ENCODE results near the gene CCDC57.

The CCDC57 gene

GRCh38 chr17:82227629-82228277, 15.1 kb upstream of the CCDC57 start:
- peak overlapping the region; percentile 65 for H3K4me3 ChIP-seq (ENCODE audit: low read length)
- no peak for DNase-seq (ENCODE audit: low read depth, low spot score)

- no peak for DNase-seq (ENCODE audit: low read depth, low spot score)
- no peak overlapping the region for H3K4me3 ChIP-seq (ENCODE audit: low read length)
These were observed 14.4 kb upstream of the CCDC57 start for GRCh38 chr17:82226809-82227628.

- DNase-seq (ENCODE audit: low read depth, low spot score), result no peak
- no peak overlapping the region for H3K4me3 ChIP-seq (ENCODE audit: low read length)
These were observed 13.6 kb upstream of the CCDC57 start for GRCh38 chr17:82226146-82226808.

- H3K4me3 ChIP-seq (ENCODE audit: low read length), result no peak overlapping the region
- no peak for DNase-seq (ENCODE audit: low read depth, low spot score)
These were observed 12.9 kb upstream of the CCDC57 start for GRCh38 chr17:82225368-82226029.

- no peak overlapping the region for H3K4me3 ChIP-seq (ENCODE audit: low read length)
- DNase-seq (ENCODE audit: low read depth, low spot score), result no peak
These were observed 12.0 kb upstream of the CCDC57 start for GRCh38 chr17:82224666-82225065.

GRCh38 chr17:82223517-82223916, 10.9 kb upstream of the CCDC57 start:
- no peak for DNase-seq (ENCODE audit: low read depth, low spot score)

GRCh38 chr17:82222816-82223215, 10.2 kb upstream of the CCDC57 start:
- H3K4me3 ChIP-seq (ENCODE audit: low read length), result no peak overlapping the region
- DNase-seq (ENCODE audit: low read depth, low spot score), result no peak

More at GRCh38 chr17:82223517-82223916, 10.9 kb upstream of the CCDC57 start:
- H3K4me3 ChIP-seq (ENCODE audit: low read length), result no peak overlapping the region

GRCh38 chr17:82221341-82221902, 8.8 kb upstream of the CCDC57 start:
- no peak for DNase-seq (ENCODE audit: low read depth, low spot score)
- no peak overlapping the region for H3K4me3 ChIP-seq (ENCODE audit: low read length)

DNA sequence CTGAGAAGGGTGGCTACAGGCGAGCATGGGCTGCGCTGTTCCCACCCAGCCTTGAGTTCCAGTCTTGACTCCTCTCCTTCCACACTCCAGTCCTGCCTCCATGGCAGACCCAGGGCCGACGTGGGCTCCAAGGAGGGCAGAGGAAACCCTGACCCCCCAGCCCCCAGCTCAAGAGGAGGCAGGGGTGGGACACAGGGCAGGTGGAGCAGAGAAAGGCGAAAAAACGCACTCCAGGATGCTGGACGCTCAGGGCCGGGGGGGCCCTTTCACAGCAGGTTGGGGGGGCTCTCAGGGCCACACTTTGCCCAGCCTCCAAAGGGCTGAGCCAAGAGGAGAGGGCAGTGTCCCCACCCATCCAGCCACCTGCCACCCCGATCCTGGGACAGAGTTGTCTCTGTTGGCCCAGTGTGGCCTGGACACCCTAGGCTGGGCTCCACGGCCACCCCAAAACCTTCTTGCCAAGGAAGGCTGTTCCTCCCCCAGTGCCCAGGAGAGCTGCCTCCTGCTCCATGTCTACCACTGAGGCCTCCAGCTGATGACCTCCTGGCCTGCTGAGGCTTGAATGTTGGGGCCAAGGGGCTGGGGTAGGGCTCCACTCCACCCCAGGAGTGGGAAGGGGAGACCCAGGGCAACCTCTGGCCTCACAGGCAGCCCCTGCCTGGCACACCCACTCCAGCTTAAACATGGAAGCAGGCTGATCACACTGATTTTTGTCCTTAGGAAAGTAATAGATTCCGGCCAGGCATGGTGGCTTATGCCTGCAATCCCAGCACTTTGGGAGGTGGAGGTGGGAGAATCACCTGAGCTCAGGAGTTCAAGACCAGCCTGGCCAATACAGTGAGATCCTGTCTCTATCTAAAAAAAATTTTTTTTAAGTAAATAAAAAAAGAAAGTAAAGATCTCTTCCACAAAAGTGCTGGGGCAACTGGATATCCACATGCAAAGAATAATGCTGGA, 7.4 kb upstream of the CCDC57 start:
- no peak overlapping the region for H3K4me3 ChIP-seq (ENCODE audit: low read length)
- DNase-seq (ENCODE audit: low read depth, low spot score), result no peak

GRCh38 chr17:82219083-82219482, 6.4 kb upstream of the CCDC57 start:
- DNase-seq (ENCODE audit: low read depth, low spot score), result no peak
- no peak overlapping the region for H3K4me3 ChIP-seq (ENCODE audit: low read length)

DNA sequence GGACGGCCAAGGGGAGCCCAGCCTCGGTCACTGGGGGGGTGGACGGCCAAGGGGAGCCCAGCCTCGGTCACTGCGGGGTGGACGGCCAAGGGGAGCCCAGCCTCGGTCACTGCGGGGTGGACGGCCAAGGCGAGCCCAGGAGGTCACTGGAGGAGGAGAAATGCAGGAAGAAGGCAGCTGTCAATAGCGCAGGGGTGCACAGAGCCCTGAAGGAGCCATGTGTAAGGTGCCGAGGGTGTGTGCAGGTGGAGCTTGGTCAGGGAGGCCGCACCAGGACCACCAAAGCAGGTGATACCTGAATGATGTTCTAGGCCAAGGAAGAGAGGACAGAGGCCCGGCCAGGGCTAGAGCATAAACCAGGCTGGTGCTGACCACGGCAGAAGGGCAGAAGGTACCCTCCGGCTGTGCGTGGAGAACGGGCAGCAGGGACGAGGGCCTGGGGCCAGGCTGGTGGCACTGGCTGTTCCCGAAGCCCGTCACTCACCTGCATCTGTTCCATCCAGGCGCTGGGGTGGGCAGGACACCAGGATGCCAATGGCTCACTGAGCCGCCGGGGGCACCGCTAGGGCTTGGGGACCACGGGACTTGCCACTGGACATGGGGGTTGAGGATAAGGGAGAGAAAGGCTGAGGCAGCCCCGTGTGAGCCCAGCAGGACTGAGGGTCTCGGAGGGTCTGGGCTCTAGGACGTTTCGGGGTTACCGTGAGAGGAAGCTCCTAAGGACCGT, 5.9 kb upstream of the CCDC57 start:
- DNase-seq (ENCODE audit: low read depth, low spot score), result no peak
- H3K4me3 ChIP-seq (ENCODE audit: low read length), result no peak overlapping the region

DNA sequence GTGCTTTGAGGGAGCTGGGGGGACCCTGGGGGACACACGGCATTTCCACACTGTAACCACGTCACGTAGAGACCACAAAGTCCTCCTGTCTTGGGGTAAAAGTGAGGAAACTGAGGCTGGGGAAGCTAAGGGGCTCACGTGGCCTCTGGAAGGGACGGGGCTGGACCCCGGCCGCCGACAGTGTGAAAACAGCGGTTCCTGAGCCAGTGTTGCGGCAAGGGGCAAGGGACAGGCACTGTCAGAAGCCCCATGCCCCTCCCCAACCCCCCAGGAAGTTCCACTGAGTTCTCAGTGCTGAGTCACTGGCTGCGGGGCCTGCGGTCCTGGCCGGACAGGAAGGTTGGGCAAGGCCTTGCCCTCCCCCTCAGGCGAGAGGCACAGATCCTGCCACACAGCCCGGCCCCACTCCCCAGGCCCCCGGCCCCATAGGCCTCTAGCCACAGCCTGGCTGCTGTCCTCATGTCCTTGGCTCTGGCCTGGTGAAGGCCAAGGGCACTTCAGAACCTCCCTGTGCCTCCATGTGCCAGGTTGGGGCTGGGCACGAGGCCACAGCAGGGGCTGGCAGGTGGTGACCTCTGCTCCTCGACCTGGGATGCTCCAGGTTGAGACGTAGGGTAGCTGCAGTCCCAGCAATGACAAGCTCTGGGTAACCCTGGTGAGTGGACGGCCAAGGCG, 5.0 kb upstream of the CCDC57 start:
- no peak overlapping the region for H3K4me3 ChIP-seq (ENCODE audit: low read length)
- DNase-seq (ENCODE audit: low read depth, low spot score), result no peak

GRCh38 chr17:82217120-82217529, 4.5 kb upstream of the CCDC57 start:
- H3K4me3 ChIP-seq (ENCODE audit: low read length), result no peak overlapping the region
- DNase-seq (ENCODE audit: low read depth, low spot score), result no peak

DNA sequence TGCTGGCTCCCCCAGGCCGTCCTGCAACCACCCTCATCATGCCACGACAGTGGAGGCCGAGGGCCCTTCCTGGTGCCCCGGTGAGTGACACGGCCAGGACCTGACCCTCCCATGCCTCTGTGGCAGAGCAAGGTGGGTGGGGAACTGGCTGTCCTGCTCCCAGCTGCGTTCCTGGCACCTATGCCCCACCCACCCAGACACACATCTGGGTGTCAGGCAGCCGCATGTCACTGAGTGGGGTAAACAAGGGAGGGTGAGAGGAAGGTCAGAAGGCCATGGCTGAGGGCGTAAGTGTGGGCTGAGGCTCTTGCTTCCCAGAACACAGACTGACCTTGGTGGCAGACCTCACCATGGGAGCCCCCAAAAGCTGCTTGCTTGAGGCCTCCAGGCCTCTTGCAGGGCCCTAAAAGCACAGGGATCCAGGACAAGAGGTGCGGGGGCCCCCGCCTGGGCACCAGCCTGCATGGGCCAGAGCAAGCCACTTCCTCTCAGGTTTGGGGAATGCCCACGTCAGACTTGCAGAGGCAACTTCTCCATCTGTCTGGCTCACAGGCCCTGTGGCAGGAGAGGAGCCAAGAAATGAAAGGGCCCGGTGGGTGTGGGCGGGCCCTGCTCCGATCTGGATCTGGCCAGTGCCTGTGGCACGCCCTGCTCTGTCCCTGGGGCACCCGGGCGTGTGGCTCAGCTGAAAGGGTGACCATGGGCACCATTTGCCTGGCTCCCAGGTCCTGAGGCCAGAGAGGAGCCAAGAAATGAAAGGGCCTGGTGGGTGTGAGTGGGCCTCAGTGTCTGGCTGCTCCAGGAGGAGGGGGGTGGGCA, 3.9 kb upstream of the CCDC57 start:
- H3K4me3 ChIP-seq (ENCODE audit: low read length), result no peak overlapping the region
- DNase-seq (ENCODE audit: low read depth, low spot score), result no peak

GRCh38 chr17:82215972-82216300, 3.3 kb upstream of the CCDC57 start:
- DNase-seq (ENCODE audit: low read depth, low spot score), result no peak
- no peak overlapping the region for H3K4me3 ChIP-seq (ENCODE audit: low read length)

- DNase-seq (ENCODE audit: low read depth, low spot score), result no peak
- no peak overlapping the region for H3K4me3 ChIP-seq (ENCODE audit: low read length)
These were observed 2.7 kb upstream of the CCDC57 start for GRCh38 chr17:82215095-82215971.
